H1 (cell line): ENCODE results near the gene PAQR8. TPM values are rescaled to one million over a fixed set of nuclear protein-coding genes. Genes with fewer than 3 reads are reported as not detected.

Experiments
- CTCF ChIA-PET: fragments of 300-600 bp; sonication (Branson Sonifier 250); formaldehyde crosslinking; loops from one replicate; lab custom pipeline; 2021; ENCODE audit not compliant: partially characterized antibody; lab: Charles Lee
- POLR2A ChIA-PET: fragments of 300-600 bp; sonication (Branson Sonifier 250); formaldehyde crosslinking; loops from one replicate; lab custom pipeline; 2021; ENCODE audit warnings: inconsistent platforms; ENCODE audit not compliant: partially characterized antibody; lab: Charles Lee
- DNase-seq, 2 experiments: peaks; one replicate each; pipeline versions ENCODE4 v3.0.0 to v3.0.0-alpha.2; 2010 to 2022; ENCODE audit warnings: low spot score in 2 of 2, low read depth in 1 of 2, mixed read lengths in 1 of 2
- FAIRE-seq: peaks from 2 replicates; lab custom pipeline; 2011; peaks lifted over from hg19 to GRCh38; lab: Jason Lieb, UNC
- H2AFZ ChIP-seq: 2 replicates; pipeline ENCODE4 v1.8.1; 2012; ENCODE audit warnings: low read length, inconsistent platforms
- H2AK5ac ChIP-seq: 2 replicates; pipeline ENCODE4 v1.6.1; 2013; ENCODE audit warnings: low read depth, low read length
- H2BK120ac ChIP-seq: replicated peaks from 2 replicates; pipeline ENCODE3; 2013; ENCODE audit warnings: low read depth, low read length, inconsistent platforms
- H2BK12ac ChIP-seq: 2 replicates; pipeline ENCODE4 v1.6.1; 2013; ENCODE audit warnings: low read depth, low read length
- H2BK15ac ChIP-seq: 2 replicates; pipeline ENCODE4 v1.6.1; 2013; ENCODE audit warnings: low read length
- H2BK20ac ChIP-seq: 2 replicates; pipeline ENCODE4 v1.6.1; 2013; ENCODE audit warnings: low read length
- H2BK5ac ChIP-seq: 2 replicates; pipeline ENCODE4 v1.6.1; 2013; ENCODE audit warnings: low read depth, low read length
- H3K14ac ChIP-seq: 2 replicates; pipeline ENCODE4 v1.6.1; 2013; ENCODE audit warnings: inconsistent platforms; ENCODE audit not compliant: insufficient read length
- H3K18ac ChIP-seq: 2 replicates; pipeline ENCODE4 v1.6.1; 2013; ENCODE audit warnings: low read length; ENCODE audit errors: extremely low read depth
- H3K23ac ChIP-seq: 2 replicates; pipeline ENCODE4 v1.6.1; 2013; ENCODE audit warnings: inconsistent platforms; ENCODE audit not compliant: insufficient read length
- H3K23me2 ChIP-seq: 2 replicates; pipeline ENCODE4 v1.6.1; 2013; ENCODE audit warnings: low read depth, low read length
- H3K27ac ChIP-seq: 2 replicates; pipeline ENCODE4 v1.6.1; 2011; ENCODE audit warnings: low read depth, low read length, inconsistent platforms
- H3K27me3 ChIP-seq, 4 experiments: replicated peaks in 1 of 4; 1 replicate in 1 of 4; 2 replicates in 3 of 4; pipeline versions ENCODE4 v1.6.1 to v1.8.1; 2011 to 2013; ENCODE audit warnings: low read length in 3 of 4, mild to moderate bottlenecking in 3 of 4, inconsistent platforms in 2 of 4, mixed read lengths in 2 of 4, moderate library complexity in 1 of 4; ENCODE audit not compliant: control insufficient read depth in 3 of 4, insufficient read depth in 3 of 4; ENCODE audit errors: extremely low read depth in 1 of 4
- H3K36me3 ChIP-seq, 4 experiments: 2 replicates each; pipeline versions ENCODE4 v1.6.1 to v1.8.1; 2011 to 2013; ENCODE audit warnings: mild to moderate bottlenecking in 4 of 4, low read length in 3 of 4, moderate library complexity in 2 of 4, control low read depth in 1 of 4, inconsistent platforms in 1 of 4; ENCODE audit not compliant: insufficient read depth in 4 of 4, control insufficient read depth in 2 of 4
- H3K4ac ChIP-seq: replicated peaks from 2 replicates; pipeline ENCODE3; 2013; ENCODE audit warnings: low read length, low read depth, mixed read lengths, inconsistent platforms; ENCODE audit not compliant: insufficient read length
- H3K4me1 ChIP-seq, 4 experiments: replicated peaks in 1 of 4; 1 replicate in 1 of 4; 2 replicates in 3 of 4; pipeline versions ENCODE4 v1.6.1 to v1.8.1; 2011 to 2013; ENCODE audit warnings: low read length in 3 of 4, inconsistent platforms in 2 of 4, mixed read lengths in 1 of 4; ENCODE audit not compliant: insufficient read depth in 4 of 4, control insufficient read depth in 3 of 4
- H3K4me2 ChIP-seq, 2 experiments: 2 replicates each; pipeline versions ENCODE4 v1.6.1 to v1.8.1; 2011 to 2013; ENCODE audit warnings: low read depth in 2 of 2, low read length in 2 of 2, control low read depth in 1 of 2, inconsistent platforms in 1 of 2, mild to moderate bottlenecking in 1 of 2; ENCODE audit not compliant: insufficient read depth in 1 of 2
- H3K4me3 ChIP-seq, 4 experiments: fragments of 200-600, 300-600 bp in 1 of 4; sonication (generic), shearing (Covaris generic), sonication (Bioruptor Twin) in 1 of 4; 2 replicates each; pipeline versions ENCODE4 v1.5.1 to v1.8.1; 2011 to 2016; ENCODE audit warnings: low read length in 4 of 4, low read depth in 3 of 4, control low read depth in 2 of 4, inconsistent platforms in 2 of 4, mild to moderate bottlenecking in 2 of 4, mixed read lengths in 1 of 4, moderate library complexity in 1 of 4; ENCODE audit not compliant: insufficient read depth in 2 of 4; ENCODE audit errors: extremely low read depth in 1 of 4
- H3K56ac ChIP-seq: replicated peaks from 2 replicates; pipeline ENCODE3; 2013; ENCODE audit warnings: low read depth, mild to moderate bottlenecking, mixed read lengths, low read length, inconsistent platforms; ENCODE audit not compliant: insufficient read length
- H3K79me1 ChIP-seq: 2 replicates; pipeline ENCODE4 v1.6.1; 2013; ENCODE audit warnings: low read depth, low read length, control low read depth
- H3K79me2 ChIP-seq, 2 experiments: 2 replicates each; pipeline versions ENCODE4 v1.6.1 to v1.8.1; 2012 to 2013; ENCODE audit warnings: low read length in 2 of 2, mild to moderate bottlenecking in 2 of 2, inconsistent platforms in 1 of 2; ENCODE audit not compliant: insufficient read depth in 2 of 2, control insufficient read depth in 1 of 2
- H3K9ac ChIP-seq, 4 experiments: replicated peaks in 1 of 4; 1 replicate in 1 of 4; 2 replicates in 3 of 4; pipeline versions ENCODE4 v1.6.1 to v1.8.1; 2011 to 2013; ENCODE audit warnings: low read depth in 3 of 4, low read length in 3 of 4, control low read depth in 2 of 4, mild to moderate bottlenecking in 2 of 4, moderate library complexity in 2 of 4, inconsistent platforms in 1 of 4; ENCODE audit errors: extremely low read depth in 1 of 4
- H3K9me3 ChIP-seq, 2 experiments: 2 replicates each; pipeline versions ENCODE4 v1.6.1 to v1.8.1; 2012 to 2013; ENCODE audit warnings: mild to moderate bottlenecking in 2 of 2, moderate library complexity in 2 of 2, control low read depth in 1 of 2, inconsistent platforms in 1 of 2, low read depth in 1 of 2, low read length in 1 of 2, mixed read lengths in 1 of 2; ENCODE audit not compliant: insufficient read depth in 2 of 2
- H4K20me1 ChIP-seq, 2 experiments: replicated peaks in 1 of 2; 2 replicates each; pipeline versions ENCODE3 to v1.8.1; 2011 to 2013; ENCODE audit warnings: inconsistent platforms in 2 of 2, low read length in 2 of 2, mild to moderate bottlenecking in 1 of 2; ENCODE audit not compliant: insufficient read depth in 2 of 2, control insufficient read depth in 1 of 2
- H4K5ac ChIP-seq: 2 replicates; pipeline ENCODE4 v1.6.1; 2013; ENCODE audit warnings: low read length, low read depth, mixed read lengths, inconsistent platforms; ENCODE audit not compliant: insufficient read length
- H4K8ac ChIP-seq: 2 replicates; pipeline ENCODE4 v1.8.0; 2013; ENCODE audit warnings: mild to moderate bottlenecking, moderate library complexity, low read length, inconsistent platforms; ENCODE audit not compliant: insufficient read depth; ENCODE audit errors: extremely low read depth
- H4K91ac ChIP-seq: replicated peaks from 2 replicates; pipeline ENCODE3; 2013; ENCODE audit warnings: low read length, mixed read lengths, inconsistent platforms; ENCODE audit not compliant: insufficient read length
- EP300 ChIP-seq, 2 experiments: IDR thresholded peaks; 1 replicate in 1 of 2; 2 replicates in 1 of 2; pipeline ENCODE4 v1.6.1; 2011 to 2012; ENCODE audit warnings: low read depth in 2 of 2, low read length in 2 of 2, mild to moderate bottlenecking in 2 of 2, borderline replicate concordance in 1 of 2, inconsistent platforms in 1 of 2, moderate library complexity in 1 of 2
- FOSL1 ChIP-seq: IDR thresholded peaks from 2 replicates; pipeline ENCODE4 v1.6.1; 2011; ENCODE audit warnings: mild to moderate bottlenecking, low read depth, low read length, moderate library complexity; ENCODE audit not compliant: insufficient read depth
- GABPA ChIP-seq: IDR thresholded peaks from 2 replicates; pipeline ENCODE4 v1.6.1; 2011; ENCODE audit warnings: mild to moderate bottlenecking, low read length, moderate library complexity, borderline replicate concordance; ENCODE audit not compliant: insufficient read depth
- KDM5A ChIP-seq: fragments of 200-600 bp; IDR thresholded peaks from 2 replicates; pipeline ENCODE4 v1.7.1; 2012; ENCODE audit warnings: mild to moderate bottlenecking, low read length, inconsistent platforms, mixed read lengths
- WGBS, 2 experiments: shearing (Covaris generic) in 1 of 2; methylation state at CpG; one replicate each; pipeline versions ENCODE4 v1.1.6 to v1.1.7; 2013 to 2015; ENCODE audit warnings: low lambda C conversion rate in 2 of 2, mixed read lengths in 2 of 2, inconsistent platforms in 1 of 2, low coverage in 1 of 2, missing lambda C conversion rate in 1 of 2; ENCODE audit not compliant: insufficient replicate concordance in 2 of 2, insufficient coverage in 1 of 2, insufficient read length in 1 of 2; ENCODE audit errors: extremely low coverage in 1 of 2, missing lambda C conversion rate in 1 of 2; 5-methylcytosine and 5-hydroxymethylcytosine counted together
- polyA plus RNA-seq, 7 experiments: library from polyadenylated mRNA; depleted of rRNA in 3 of 7; stranded (reverse) in 5 of 7; unstranded in 2 of 7; fragments of >200 nt in 5 of 7; fragments of 200-250 nt in 2 of 7; gene quantifications; 1 replicate in 5 of 7; 2 replicates in 1 of 7; 4 replicates in 1 of 7; pipeline versions ENCODE4 v1.2.1 to v1.2.3, GENCODE V29; 2011 to 2013; ENCODE audit warnings: missing spikeins in 2 of 7, mixed read lengths in 2 of 7
- total RNA-seq: library from RNA; stranded (reverse); fragmentation: NEBNext Ultra II Directional; extraction: Animal tissue kit (Norgen Biotek cat#: 25700); gene quantifications from 2 replicates; pipeline ENCODE4 v1.2.1, GENCODE V29; 2021
- TF ChIP-seq, protein P1 (sequence below): IDR thresholded peaks from 2 replicates; pipeline ENCODE4 v1.6.1; 2011; ENCODE audit warnings: low read length, improper control_type of control experiment

Gene PAQR8
- total and polyA plus RNA-seq, 2 of the 8 experiments (the other 6 are each of a cell fraction or from before 2014, with no cell fraction given), result 7.6 to 9.6 TPM

DNA sequence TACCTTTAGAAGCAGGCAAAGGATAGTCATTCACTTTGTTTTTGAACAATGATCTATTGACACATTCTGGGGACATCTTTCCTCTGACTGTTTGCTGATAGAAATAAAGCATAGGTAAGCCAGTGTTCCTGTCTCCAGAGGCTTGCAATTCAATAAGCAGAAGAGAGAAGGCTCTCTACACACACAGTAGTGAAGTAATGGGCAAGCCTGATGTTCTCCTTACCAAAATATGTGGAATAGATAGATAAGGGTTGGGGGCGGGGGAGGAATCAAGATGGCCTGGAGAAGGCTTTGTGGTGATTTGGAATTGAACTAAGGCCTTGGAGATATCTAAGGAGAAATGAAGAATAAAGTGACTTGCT lies 27.3 kb downstream of the PAQR8 start:
- no peak overlapping the region for H4K8ac ChIP-seq
- H3K79me2 ChIP-seq, result no peaks in the 10 kb centered on the region
- CTCF ChIA-PET, result interaction anchor here (1.2 to 6.1 kb wide), 3 partner anchors 10 to 103 kb away, joined by 5 to 29 read pairs (median 20); no protein-coding TSS in a partner anchor
- H4K5ac ChIP-seq, result no peak overlapping the region
- POLR2A ChIA-PET, result no interaction called here
- H2BK120ac ChIP-seq, result no peak overlapping the region
- no peak overlapping the region for H2BK15ac ChIP-seq
- no peak overlapping the region for H3K18ac ChIP-seq
- no peak overlapping the region for H4K91ac ChIP-seq
- H3K56ac ChIP-seq, result no peak overlapping the region
- H3K4me2 ChIP-seq, result no peak overlapping the region
- WGBS, 2 experiments, result 81% methylated on average over 1 of the region's 1 CpG; no CpG with 5 or more reads in 1 of the 2 experiments
- H2BK12ac ChIP-seq, result no peak overlapping the region
- FAIRE-seq (no peak), DNase-seq (no peak)
- no peak overlapping the region for H3K9ac ChIP-seq
- no peaks in the 10 kb centered on the region; a peak in 1 of 8 replicates for H3K36me3 ChIP-seq
- H4K20me1 ChIP-seq, result peaks cover 0 to 1% of the 10 kb centered on the region in 2 experiments
- no peaks in the 10 kb centered on the region for H3K4me1 ChIP-seq
- peaks cover 0 to 2% (median 0%) of the 10 kb centered on the region in 4 experiments; a peak in 1 of 7 replicates for H3K27me3 ChIP-seq
- no peak overlapping the region for H3K14ac ChIP-seq
- H2BK20ac ChIP-seq, result no peak overlapping the region
- no peak overlapping the region for H3K4ac ChIP-seq
- H2AFZ ChIP-seq, result no peak overlapping the region
- no peak overlapping the region for H3K23ac ChIP-seq
- no peak overlapping the region for H3K4me3 ChIP-seq
- H3K79me1 ChIP-seq, result no peaks in the 10 kb centered on the region
- H3K27ac ChIP-seq, result no peak overlapping the region
- no peak overlapping the region for H2BK5ac ChIP-seq
- no peaks in the 10 kb centered on the region for H3K23me2 ChIP-seq
- peaks cover 6 to 15% of the 10 kb centered on the region in 2 experiments for H3K9me3 ChIP-seq
- TF ChIP-seq FOSL1 (no peak), EP300 (IDR thresholded peaks at IDR 0.05; ENCODE audit: borderline replicate concordance in 1 of 2, low read depth in 2 of 2, low read length in 2 of 2) (no peak), GABPA (no peak), KDM5A (no peak)
- TF ChIP-seq, protein P1, sequence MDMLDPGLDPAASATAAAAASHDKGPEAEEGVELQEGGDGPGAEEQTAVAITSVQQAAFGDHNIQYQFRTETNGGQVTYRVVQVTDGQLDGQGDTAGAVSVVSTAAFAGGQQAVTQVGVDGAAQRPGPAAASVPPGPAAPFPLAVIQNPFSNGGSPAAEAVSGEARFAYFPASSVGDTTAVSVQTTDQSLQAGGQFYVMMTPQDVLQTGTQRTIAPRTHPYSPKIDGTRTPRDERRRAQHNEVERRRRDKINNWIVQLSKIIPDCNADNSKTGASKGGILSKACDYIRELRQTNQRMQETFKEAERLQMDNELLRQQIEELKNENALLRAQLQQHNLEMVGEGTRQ, result no peak
- no peak overlapping the region for H2AK5ac ChIP-seq
